GM10266 (cell line): ENCODE data around the gene SLC6A6.

Experiments used
- DNase-seq: peaks from one replicate; pipeline ENCODE4 v3.0.0; 2012; ENCODE audit errors: extremely low spot score
- TF ChIP-seq, protein P1 (sequence below): IDR thresholded peaks from 2 replicates; pipeline ENCODE4 v1.5.1; 2012; ENCODE audit warnings: mild to moderate bottlenecking, low read depth; ENCODE audit not compliant: control insufficient read depth, insufficient read depth; ENCODE audit errors: missing control alignments

The SLC6A6 gene

GRCh38 chr3:14402304-14402811 is at the start of gene SLC6A6:
Gene SLC6A6 (plus strand): TSS chr3:14402606. CDS start chr3:14443635, 41,029 bp downstream.
- DNase-seq, result peak; percentile 95
- TF ChIP-seq, protein P1, sequence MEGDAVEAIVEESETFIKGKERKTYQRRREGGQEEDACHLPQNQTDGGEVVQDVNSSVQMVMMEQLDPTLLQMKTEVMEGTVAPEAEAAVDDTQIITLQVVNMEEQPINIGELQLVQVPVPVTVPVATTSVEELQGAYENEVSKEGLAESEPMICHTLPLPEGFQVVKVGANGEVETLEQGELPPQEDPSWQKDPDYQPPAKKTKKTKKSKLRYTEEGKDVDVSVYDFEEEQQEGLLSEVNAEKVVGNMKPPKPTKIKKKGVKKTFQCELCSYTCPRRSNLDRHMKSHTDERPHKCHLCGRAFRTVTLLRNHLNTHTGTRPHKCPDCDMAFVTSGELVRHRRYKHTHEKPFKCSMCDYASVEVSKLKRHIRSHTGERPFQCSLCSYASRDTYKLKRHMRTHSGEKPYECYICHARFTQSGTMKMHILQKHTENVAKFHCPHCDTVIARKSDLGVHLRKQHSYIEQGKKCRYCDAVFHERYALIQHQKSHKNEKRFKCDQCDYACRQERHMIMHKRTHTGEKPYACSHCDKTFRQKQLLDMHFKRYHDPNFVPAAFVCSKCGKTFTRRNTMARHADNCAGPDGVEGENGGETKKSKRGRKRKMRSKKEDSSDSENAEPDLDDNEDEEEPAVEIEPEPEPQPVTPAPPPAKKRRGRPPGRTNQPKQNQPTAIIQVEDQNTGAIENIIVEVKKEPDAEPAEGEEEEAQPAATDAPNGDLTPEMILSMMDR, result peak; percentile 55

- DNase-seq, result no peak
- TF ChIP-seq, protein P1, result no peak
These were observed 48.9 kb upstream of the SLC6A6 start for GRCh38 chr3:14353502-14353901.

DNA sequence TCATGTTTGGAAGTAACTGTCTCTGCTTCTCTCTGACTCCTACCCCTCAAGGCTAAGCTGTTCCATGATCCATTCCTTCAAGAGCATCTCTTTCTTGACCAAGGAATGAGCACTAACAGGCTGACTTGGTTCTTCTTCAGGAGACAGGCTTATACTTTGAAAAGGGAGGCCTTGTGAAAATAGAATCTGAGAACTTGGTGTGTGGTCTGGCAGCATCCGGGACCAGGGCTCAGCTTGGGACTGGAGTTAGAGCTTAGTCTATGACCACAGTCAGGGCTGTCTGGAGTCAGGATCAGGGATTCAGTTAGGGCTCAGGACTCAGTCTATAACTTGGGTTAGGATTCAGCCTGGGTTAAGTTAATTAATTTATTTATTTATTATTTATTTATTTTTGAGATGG is 44.9 kb upstream of the SLC6A6 start:
- DNase-seq, result no peak
- TF ChIP-seq, protein P1, result no peak

GRCh38 chr3:14358426-14359211 is 43.8 kb upstream of the SLC6A6 start:
- TF ChIP-seq, protein P1, result no peak
- DNase-seq, result no peak

GRCh38 chr3:14359348-14359747 is 43.1 kb upstream of the SLC6A6 start:
- DNase-seq, result no peak
- TF ChIP-seq, protein P1, result no peak

GRCh38 chr3:14360123-14360881 is 42.1 kb upstream of the SLC6A6 start:
- TF ChIP-seq, protein P1, result no peak
- DNase-seq, result no peak
